GM23248 (cell line): ENCODE results near the gene LENG9. TPM values are rescaled to one million over a fixed set of nuclear protein-coding genes. Genes with fewer than 3 reads are reported as not detected.

ENCODE experiments used
- DNase-seq: peaks from one replicate; pipeline ENCODE4 v3.0.0-alpha.2; 2015
- H2AFZ ChIP-seq: fragments of 200-600 bp; sonication (generic); 2 replicates; pipeline ENCODE4 v1.6.1; 2016; ENCODE audit warnings: antibody characterized with exemption
- H3F3A ChIP-seq: fragments of 200-600 bp; sonication (generic); 2 replicates; pipeline ENCODE4 v1.6.1; 2016; ENCODE audit warnings: mild to moderate bottlenecking, antibody characterized with exemption, mixed run types; ENCODE audit not compliant: insufficient read depth
- H3K27ac ChIP-seq: fragments of 200-600 bp; sonication (generic); 2 replicates; pipeline ENCODE4 v1.5.1; 2016; ENCODE audit warnings: mild to moderate bottlenecking
- H3K27me3 ChIP-seq: fragments of 200-600 bp; sonication (generic); replicated peaks from 2 replicates; pipeline ENCODE4 v1.6.1; 2016; ENCODE audit warnings: mild to moderate bottlenecking; ENCODE audit not compliant: insufficient read depth
- H3K36me3 ChIP-seq: fragments of 200-600 bp; sonication (generic); 2 replicates; pipeline ENCODE4 v1.6.1; 2016; ENCODE audit warnings: low read depth, mild to moderate bottlenecking
- H3K4me1 ChIP-seq: fragments of 200-600 bp; sonication (generic); 2 replicates; pipeline ENCODE4 v1.6.1; 2016; ENCODE audit warnings: mild to moderate bottlenecking; ENCODE audit not compliant: insufficient read depth
- H3K4me2 ChIP-seq: fragments of 200-600 bp; sonication (generic); one replicate; pipeline ENCODE4 v1.6.1; 2016; ENCODE audit warnings: mild to moderate bottlenecking; ENCODE audit not compliant: unreplicated experiment
- H3K4me3 ChIP-seq: fragments of 200-600 bp; sonication (generic); 2 replicates; pipeline ENCODE4 v1.5.1; 2016; ENCODE audit warnings: mild to moderate bottlenecking
- H3K79me2 ChIP-seq: fragments of 200-600 bp; sonication (generic); 2 replicates; pipeline ENCODE4 v1.6.1; 2016; ENCODE audit warnings: mild to moderate bottlenecking; ENCODE audit not compliant: insufficient read depth
- H3K9ac ChIP-seq: fragments of 200-600 bp; sonication (generic); 2 replicates; pipeline ENCODE4 v1.6.1; 2016; ENCODE audit warnings: mild to moderate bottlenecking
- H3K9me2 ChIP-seq: fragments of 200-600 bp; sonication (generic); 2 replicates; pipeline ENCODE4 v1.6.1; 2016; ENCODE audit warnings: mixed run types, mild to moderate bottlenecking, moderate library complexity; ENCODE audit not compliant: insufficient read depth
- H3K9me3 ChIP-seq: fragments of 200-600 bp; sonication (generic); one replicate; pipeline ENCODE4 v1.6.1; 2017; ENCODE audit warnings: low read depth
- H4K20me1 ChIP-seq: fragments of 200-600 bp; sonication (generic); 2 replicates; pipeline ENCODE4 v1.6.0; 2016; ENCODE audit not compliant: insufficient read depth
- EZH2 ChIP-seq: fragments of 200-600 bp; sonication (generic); IDR thresholded peaks from 2 replicates; pipeline ENCODE4 v1.6.1; 2018; ENCODE audit warnings: antibody characterized with exemption, mild to moderate bottlenecking; ENCODE audit not compliant: insufficient read depth, poor library complexity, severe bottlenecking
- EZH2phosphoT487 ChIP-seq: fragments of 200-600 bp; sonication (generic); IDR thresholded peaks from 2 replicates; pipeline ENCODE4 v1.6.1; 2018; ENCODE audit warnings: antibody characterized with exemption, moderate library complexity, mild to moderate bottlenecking, low read depth; ENCODE audit not compliant: insufficient read depth
- WGBS, 2 experiments: methylation state at CpG; one replicate each; pipeline ENCODE4 v1.1.6; 2015 to 2017; ENCODE audit warnings: low lambda C conversion rate in 2 of 2, low coverage in 1 of 2; ENCODE audit errors: missing lambda C conversion rate in 2 of 2; 5-methylcytosine and 5-hydroxymethylcytosine counted together
- in situ Hi-C: fragments of 300-500 bp; cut with MboI; formaldehyde crosslinking; loops from 2 replicates; pipeline ENCODE4 v1.15.0; 2020
- polyA plus RNA-seq: library from polyadenylated mRNA; unstranded; fragments of >200 nt; fragmentation: Nextera tagmentation; extraction: Ambion mirVana; gene quantifications from 2 replicates; pipeline ENCODE4 v1.2.1, GENCODE V29; 2016
- total RNA-seq: library from RNA; depleted of rRNA; stranded (reverse); fragments of >200 nt; shearing (Covaris generic); gene quantifications from 2 replicates; pipeline ENCODE4 v1.2.3, GENCODE V29; 2014

LENG9 gene
- total and polyA plus RNA-seq, 2 experiments from 2014 or later = 0.41 to 13.5 TPM

DNA sequence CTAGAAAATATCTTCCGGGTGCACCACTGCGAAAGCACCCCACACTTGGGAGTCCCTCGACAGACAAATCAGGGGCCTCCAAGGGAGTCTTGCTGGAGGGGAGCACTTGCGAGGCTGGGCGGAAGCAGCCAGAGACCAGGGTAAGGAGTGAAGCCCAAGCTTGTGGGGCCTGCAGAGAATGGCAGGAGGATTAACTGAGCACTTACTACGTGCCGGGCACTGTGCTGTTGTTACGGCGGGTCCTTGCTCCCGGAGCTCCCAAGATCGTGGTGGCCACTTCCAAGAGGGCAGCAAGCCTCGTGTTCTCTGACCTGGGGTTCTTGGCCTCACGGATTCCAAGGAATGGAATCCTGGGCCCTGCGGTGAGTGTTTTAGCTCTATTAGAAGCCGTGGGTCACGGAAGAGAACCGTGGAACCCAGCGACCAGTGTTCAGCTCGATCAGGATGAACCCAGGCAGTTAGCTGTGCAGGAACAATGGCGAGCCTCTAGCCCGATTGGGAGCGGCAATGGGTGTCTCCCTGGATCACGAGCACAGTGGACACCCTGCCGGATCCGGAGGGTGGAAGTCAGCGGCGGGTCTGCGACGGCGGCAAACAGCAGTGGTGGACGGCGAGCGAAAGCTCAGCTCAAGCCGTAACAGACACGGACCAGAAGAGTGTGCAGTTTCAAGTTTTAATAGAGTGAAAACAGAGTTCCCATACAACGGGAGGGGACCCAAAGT lies 38.8 kb downstream of the LENG9 start:
- Histone ChIP-seq H3K27ac (no peak overlapping the region), H3K9me2 (no peaks in the 10 kb centered on the region), H3K9ac (no peak overlapping the region), H3K27me3 (peaks cover 13% of the 10 kb centered on the region), H3K79me2 (no peaks in the 10 kb centered on the region), H4K20me1 (no peaks in the 10 kb centered on the region), H2AFZ (no peak overlapping the region), H3K36me3 (no peaks in the 10 kb centered on the region), H3K9me3 (no peaks in the 10 kb centered on the region), H3K4me1 (no peaks in the 10 kb centered on the region), H3K4me3 (no peak overlapping the region), H3K4me2 (no peak overlapping the region), H3F3A (no peaks in the 10 kb centered on the region)
- in situ Hi-C loops = no loop called here
- TF ChIP-seq EZH2 (no peak), EZH2phosphoT487 (no peak)
- no peak for DNase-seq
- 75 to 77% methylated on average over 36 of the region's 36 CpGs for WGBS, 2 experiments

DNA sequence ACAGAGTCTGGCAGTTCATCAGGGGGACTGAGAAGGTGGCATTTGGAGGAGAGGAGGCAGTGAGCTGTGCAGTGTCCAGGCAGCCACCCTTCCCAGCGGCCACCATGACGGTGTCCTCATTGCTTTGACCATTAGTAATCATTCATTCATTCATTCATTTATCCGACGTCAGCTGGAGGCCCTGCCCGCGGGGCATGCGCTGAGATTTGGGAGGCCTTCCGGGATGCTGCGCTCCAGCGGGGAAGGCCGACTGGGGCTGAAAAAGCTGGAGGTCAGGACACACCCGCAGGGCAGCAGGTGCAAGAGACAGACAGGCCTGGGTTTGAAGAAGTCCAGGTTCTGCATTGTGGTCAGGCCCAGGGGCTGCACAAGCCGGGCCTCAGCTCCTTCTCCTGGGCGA lies 39.4 kb downstream of the LENG9 start:
- H3K79me2 ChIP-seq = no peaks in the 10 kb centered on the region
- H3F3A ChIP-seq = no peaks in the 10 kb centered on the region
- no peaks in the 10 kb centered on the region for H4K20me1 ChIP-seq
- 60 to 61% methylated on average over 14 of the region's 14 CpGs for WGBS, 2 experiments
- H3K36me3 ChIP-seq = no peaks in the 10 kb centered on the region
- no peak overlapping the region for H3K9ac ChIP-seq
- no peaks in the 10 kb centered on the region for H3K4me1 ChIP-seq
- no peak overlapping the region for H3K4me3 ChIP-seq
- no peaks in the 10 kb centered on the region for H3K9me2 ChIP-seq
- H3K27ac ChIP-seq = no peak overlapping the region
- no peak overlapping the region for H2AFZ ChIP-seq
- no peak overlapping the region for H3K4me2 ChIP-seq
- no peak for DNase-seq
- no peaks in the 10 kb centered on the region for H3K9me3 ChIP-seq
- TF ChIP-seq EZH2phosphoT487 (no peak), EZH2 (no peak)
- in situ Hi-C loops = no loop called here
- peaks cover 18% of the 10 kb centered on the region for H3K27me3 ChIP-seq

DNA sequence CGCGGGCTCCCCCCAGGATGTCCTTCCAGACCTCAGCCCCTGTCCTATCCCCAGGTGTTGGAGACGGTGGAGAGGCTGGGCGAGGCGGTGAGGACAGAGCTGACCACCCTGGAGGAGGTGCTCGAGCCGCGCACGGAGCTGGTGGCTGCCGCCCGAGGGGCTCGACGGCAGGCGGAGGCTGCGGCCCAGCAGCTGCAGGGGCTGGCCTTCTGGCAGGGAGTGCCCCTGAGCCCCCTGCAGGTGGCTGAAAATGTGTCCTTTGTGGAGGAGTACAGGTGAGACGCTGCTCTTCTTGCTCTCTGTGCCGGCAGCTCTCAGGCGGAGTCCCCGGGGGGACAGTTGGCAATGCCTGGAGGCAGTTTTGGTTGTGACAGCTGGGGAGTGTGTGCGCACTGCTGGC lies 41.4 kb downstream of the LENG9 start:
- 34 to 42% methylated on average over 20 of the region's 20 CpGs for WGBS, 2 experiments
- Histone ChIP-seq H3K27ac (no peak overlapping the region), H3K4me1 (no peaks in the 10 kb centered on the region), H3K9me3 (no peaks in the 10 kb centered on the region), H4K20me1 (no peaks in the 10 kb centered on the region), H3K36me3 (no peaks in the 10 kb centered on the region), H3F3A (no peaks in the 10 kb centered on the region), H3K4me2 (no peak overlapping the region), H3K9me2 (no peaks in the 10 kb centered on the region), H3K4me3 (no peak overlapping the region), H3K9ac (no peak overlapping the region), H3K27me3 (peaks cover 23% of the 10 kb centered on the region), H2AFZ (no peak overlapping the region), H3K79me2 (no peaks in the 10 kb centered on the region)
- DNase-seq = no peak
- in situ Hi-C loops = no loop called here
- TF ChIP-seq EZH2phosphoT487 = no peak
- no peak for TF ChIP-seq EZH2

DNA sequence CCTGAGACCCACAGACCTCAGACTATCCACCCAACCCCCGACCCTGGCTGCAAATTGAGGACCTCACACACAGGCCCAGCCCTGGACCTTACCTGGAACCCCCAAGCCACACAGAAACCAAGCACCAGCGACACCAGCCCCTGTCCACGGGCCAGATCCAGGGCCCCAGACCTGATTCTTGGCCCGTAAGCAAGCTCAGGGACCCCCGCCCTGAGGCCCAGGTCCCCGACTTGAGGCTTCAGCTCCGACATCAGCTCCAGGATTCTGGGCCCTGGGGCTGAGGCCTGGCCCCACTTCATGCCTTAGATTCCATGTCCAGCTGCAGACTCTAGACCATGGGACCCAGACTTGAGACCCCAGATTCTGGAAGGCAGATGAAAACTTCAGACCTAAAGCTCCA lies 42.1 kb downstream of the LENG9 start:
- WGBS, 2 experiments = 34 to 38% methylated on average over 7 of the region's 7 CpGs
- H3K4me2 ChIP-seq = no peak overlapping the region

DNA sequence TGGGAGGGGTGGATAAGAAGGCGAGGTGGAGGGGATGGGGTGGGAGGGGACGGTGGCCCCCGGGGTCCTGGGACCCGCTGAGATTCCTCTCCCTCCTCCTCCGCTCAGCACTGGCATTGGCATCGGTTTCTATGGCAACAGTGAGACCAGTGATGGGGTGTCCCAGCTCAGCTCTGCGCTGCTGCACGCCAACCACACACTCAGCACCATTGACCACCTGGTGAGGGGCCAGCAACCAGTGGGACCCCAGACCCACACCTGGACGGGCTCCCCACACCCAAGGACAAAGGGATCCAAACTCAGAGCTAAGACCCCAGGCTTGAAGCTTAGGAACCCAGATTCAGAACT lies 42.4 kb downstream of the LENG9 start:
- Histone ChIP-seq H3K4me3 (no peak overlapping the region), H2AFZ (no peak overlapping the region), H4K20me1 (no peaks in the 10 kb centered on the region), H3K79me2 (no peaks in the 10 kb centered on the region), H3K4me2 (no peak overlapping the region), H3K9ac (no peak overlapping the region), H3K9me3 (no peaks in the 10 kb centered on the region), H3K27me3 (peaks cover 26% of the 10 kb centered on the region), H3K36me3 (no peaks in the 10 kb centered on the region), H3K9me2 (no peaks in the 10 kb centered on the region), H3F3A (no peaks in the 10 kb centered on the region), H3K27ac (no peak overlapping the region), H3K4me1 (no peaks in the 10 kb centered on the region)
- TF ChIP-seq EZH2 (no peak), EZH2phosphoT487 (no peak)
- WGBS, 2 experiments = 4 to 15% methylated on average over 2 to 9 of the region's 9 CpGs
- in situ Hi-C loops = no loop called here
- DNase-seq = no peak

More for the DNA sequence above, 42.1 kb downstream of the LENG9 start:
- Histone ChIP-seq H3K36me3 (no peaks in the 10 kb centered on the region), H2AFZ (no peak overlapping the region), H3K79me2 (no peaks in the 10 kb centered on the region), H3K27ac (no peak overlapping the region), H3K4me1 (no peaks in the 10 kb centered on the region), H3K9ac (no peak overlapping the region), H3K4me3 (no peak overlapping the region), H4K20me1 (no peaks in the 10 kb centered on the region), H3K9me3 (no peaks in the 10 kb centered on the region), H3K9me2 (no peaks in the 10 kb centered on the region), H3F3A (no peaks in the 10 kb centered on the region), H3K27me3 (peaks cover 23% of the 10 kb centered on the region)
- in situ Hi-C loops = no loop called here
- TF ChIP-seq EZH2 (no peak), EZH2phosphoT487 (no peak)
- DNase-seq = no peak
